ENCODE measurements around the gene PATJ.
A peak's percentile ranks its signal among the peaks of the same experiment; 100 is the strongest.
"Not testable (repeated sequence)": the region's sequence is repeated elsewhere in the genome, so short reads cannot be mapped to it uniquely, and the experiment has no call there.

Gene PATJ, protein sequence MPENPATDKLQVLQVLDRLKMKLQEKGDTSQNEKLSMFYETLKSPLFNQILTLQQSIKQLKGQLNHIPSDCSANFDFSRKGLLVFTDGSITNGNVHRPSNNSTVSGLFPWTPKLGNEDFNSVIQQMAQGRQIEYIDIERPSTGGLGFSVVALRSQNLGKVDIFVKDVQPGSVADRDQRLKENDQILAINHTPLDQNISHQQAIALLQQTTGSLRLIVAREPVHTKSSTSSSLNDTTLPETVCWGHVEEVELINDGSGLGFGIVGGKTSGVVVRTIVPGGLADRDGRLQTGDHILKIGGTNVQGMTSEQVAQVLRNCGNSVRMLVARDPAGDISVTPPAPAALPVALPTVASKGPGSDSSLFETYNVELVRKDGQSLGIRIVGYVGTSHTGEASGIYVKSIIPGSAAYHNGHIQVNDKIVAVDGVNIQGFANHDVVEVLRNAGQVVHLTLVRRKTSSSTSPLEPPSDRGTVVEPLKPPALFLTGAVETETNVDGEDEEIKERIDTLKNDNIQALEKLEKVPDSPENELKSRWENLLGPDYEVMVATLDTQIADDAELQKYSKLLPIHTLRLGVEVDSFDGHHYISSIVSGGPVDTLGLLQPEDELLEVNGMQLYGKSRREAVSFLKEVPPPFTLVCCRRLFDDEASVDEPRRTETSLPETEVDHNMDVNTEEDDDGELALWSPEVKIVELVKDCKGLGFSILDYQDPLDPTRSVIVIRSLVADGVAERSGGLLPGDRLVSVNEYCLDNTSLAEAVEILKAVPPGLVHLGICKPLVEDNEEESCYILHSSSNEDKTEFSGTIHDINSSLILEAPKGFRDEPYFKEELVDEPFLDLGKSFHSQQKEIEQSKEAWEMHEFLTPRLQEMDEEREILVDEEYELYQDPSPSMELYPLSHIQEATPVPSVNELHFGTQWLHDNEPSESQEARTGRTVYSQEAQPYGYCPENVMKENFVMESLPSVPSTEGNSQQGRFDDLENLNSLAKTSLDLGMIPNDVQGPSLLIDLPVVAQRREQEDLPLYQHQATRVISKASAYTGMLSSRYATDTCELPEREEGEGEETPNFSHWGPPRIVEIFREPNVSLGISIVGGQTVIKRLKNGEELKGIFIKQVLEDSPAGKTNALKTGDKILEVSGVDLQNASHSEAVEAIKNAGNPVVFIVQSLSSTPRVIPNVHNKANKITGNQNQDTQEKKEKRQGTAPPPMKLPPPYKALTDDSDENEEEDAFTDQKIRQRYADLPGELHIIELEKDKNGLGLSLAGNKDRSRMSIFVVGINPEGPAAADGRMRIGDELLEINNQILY (N-terminal part only)
- 0.13 to 5.3 (median 0.67) reads per million in 17 experiments for total RNA-seq

DNA sequence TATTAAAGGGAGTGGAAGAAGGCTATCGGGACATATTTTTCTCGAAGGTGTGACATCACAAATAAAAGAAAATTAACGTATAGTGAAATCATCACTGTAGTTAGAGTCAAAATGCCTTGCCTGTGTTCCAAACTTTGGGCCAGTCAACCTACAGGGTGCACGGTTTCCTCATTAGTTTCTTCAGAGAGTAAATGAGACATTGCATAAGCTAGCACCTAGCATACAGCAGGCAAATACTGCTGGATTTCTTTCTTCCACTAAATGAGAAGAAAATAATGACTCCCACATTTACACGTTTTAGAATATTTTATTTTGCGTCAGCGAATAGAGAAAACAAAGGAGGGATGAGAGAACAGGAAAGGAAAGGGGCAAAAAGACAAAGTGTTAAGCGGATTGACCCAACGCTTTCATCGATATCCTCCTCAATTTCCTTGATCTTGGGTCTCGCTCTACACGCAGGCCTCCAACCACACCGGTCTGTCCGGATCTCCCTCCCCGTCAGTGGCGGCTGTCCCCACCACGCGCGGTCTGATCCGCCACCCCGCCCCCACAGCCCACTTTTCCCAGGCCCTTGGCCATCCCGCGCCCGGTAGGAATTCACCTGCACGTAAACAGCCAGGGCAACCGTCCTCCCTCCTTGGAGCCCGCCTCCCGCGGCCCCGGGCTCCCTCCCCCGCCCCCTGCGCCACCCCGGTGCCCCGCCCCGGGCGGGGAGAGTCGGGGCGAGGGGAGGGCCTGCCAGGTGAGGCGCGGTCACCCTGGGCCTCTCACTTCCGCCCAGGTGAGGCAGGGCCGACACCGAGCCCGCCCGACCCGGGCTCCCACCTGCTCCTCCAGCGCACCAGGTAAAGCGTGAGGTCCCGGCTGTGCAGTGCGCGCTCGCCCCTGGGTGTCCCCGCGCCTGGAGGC, at the start of gene PATJ:
Gene PATJ (plus strand): TSS at position 770 of the 909 bp plus-strand sequence. CDS start 20,413 bp downstream, outside the sequence.
- DNase-seq = peak in 2 of 4 experiments; percentile 15 to 19

- DNase-seq = no peak
These were observed 42.1 kb upstream of the PATJ start for GRCh38 chr1:61699911-61700851.

GRCh38 chr1:61708953-61709907, 33.0 kb upstream of the PATJ start:
- no peak for DNase-seq

DNA sequence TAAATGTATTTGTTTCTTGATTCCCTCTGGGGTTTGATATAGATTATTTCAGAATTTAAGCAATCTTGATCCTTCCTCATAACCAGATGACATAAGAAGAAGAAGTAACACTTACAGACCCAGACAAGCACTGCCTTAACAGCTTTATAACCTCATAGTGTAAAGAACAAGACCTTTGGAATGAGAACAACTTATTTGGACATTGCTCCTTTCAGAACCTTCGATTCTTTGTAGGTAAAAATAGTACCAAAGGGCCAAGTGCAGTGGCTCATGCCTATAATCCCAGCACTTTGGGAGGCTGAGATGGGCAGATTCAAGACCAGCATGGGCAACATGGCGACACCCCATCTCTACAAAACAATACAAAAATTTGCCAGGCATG, 32.4 kb upstream of the PATJ start:
- peak in 1 of 4 experiments; percentile 7 for DNase-seq

GRCh38 chr1:61711257-61711656, 31.0 kb upstream of the PATJ start:
- not testable (repeated sequence) for DNase-seq

GRCh38 chr1:61711969-61712368, 30.3 kb upstream of the PATJ start:
- DNase-seq = no peak

DNA sequence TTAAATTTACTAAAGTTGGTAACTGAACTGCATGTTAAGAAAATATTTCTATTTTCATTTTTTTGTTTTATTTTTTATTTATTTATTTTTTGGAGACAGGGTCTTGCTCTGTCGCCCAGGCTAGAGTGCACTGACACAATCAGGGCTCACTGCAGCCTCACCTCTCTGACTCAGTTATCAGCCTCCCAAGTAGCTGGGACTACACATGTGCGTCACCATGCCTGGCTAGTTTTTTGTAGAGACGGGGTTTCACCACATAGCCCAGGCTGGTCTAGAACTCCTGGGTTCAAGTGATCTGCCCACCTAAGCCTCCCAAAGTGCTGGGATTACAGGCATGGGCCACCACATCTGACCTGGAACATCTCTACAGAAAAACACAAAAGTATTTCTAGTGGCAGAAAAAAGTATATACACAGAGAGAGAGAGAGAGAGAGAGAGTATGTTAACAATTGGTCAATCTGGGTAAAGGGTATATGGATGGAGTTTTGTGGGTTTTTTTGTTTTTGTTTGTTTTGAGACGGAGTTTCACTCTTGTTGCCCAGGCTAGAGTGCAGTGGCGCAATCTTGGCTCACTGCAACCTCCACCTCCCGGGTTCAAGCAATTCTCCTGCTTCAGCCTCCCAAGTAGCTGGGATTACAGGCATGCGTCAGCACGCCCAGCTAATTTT, 23.1 kb upstream of the PATJ start:
- DNase-seq = not testable (repeated sequence)

DNA sequence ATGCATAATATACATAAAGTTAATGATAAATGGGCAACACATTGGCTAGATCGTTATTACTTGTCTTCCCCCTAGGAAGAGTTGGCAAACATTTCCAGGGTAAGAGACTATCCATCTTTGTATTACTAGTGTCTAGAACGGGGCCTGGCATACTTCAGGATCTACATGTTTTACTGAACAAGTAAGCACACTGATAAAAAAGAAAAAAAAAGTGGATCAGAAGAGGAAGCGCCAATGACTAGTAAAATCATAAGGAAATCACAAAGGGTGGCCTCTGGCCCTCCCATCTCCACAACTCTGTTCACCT, 17.8 kb upstream of the PATJ start:
- DNase-seq = peak in 2 of 4 experiments; percentile 34 to 38

GRCh38 chr1:61724813-61725694, 17.2 kb upstream of the PATJ start, which contains the start of gene TM2D1:
TSS of gene TM2D1 (minus strand) at chr1:61725141. CDS start at chr1:61725120, 21 bp downstream.
- DNase-seq = peak; percentile 93 to 96 (median 95)

- DNase-seq = no peak
These were observed 14.7 kb upstream of the PATJ start for GRCh38 chr1:61727544-61727943.

- not testable (repeated sequence) for DNase-seq
These were observed 11.6 kb upstream of the PATJ start for GRCh38 chr1:61730679-61731078.

DNA sequence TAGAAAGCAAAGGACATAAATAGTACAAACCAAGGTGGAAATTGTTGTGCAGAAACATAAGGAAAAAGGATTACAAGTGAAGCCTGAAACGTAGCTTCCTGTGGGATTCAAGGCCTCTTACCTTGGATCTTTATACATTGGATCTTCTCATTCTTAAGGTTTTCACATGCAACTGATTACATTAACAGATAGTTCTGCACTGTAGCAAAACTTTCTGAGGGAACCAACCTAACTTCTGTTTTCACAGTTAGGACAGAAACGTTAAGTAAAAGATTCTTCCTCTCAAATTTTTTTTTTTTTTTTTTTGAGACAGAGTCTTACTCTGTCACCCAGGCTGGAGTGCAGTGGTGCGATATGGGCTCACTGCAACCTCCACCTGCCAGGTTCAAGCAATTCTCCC, 9.6 kb upstream of the PATJ start:
- peak in 2 of 4 experiments; percentile 46 to 57 for DNase-seq

- DNase-seq = peak; percentile 39 to 84 (median 65)
These were observed 1.3 kb upstream of the PATJ start for GRCh38 chr1:61740751-61741700.

DNA sequence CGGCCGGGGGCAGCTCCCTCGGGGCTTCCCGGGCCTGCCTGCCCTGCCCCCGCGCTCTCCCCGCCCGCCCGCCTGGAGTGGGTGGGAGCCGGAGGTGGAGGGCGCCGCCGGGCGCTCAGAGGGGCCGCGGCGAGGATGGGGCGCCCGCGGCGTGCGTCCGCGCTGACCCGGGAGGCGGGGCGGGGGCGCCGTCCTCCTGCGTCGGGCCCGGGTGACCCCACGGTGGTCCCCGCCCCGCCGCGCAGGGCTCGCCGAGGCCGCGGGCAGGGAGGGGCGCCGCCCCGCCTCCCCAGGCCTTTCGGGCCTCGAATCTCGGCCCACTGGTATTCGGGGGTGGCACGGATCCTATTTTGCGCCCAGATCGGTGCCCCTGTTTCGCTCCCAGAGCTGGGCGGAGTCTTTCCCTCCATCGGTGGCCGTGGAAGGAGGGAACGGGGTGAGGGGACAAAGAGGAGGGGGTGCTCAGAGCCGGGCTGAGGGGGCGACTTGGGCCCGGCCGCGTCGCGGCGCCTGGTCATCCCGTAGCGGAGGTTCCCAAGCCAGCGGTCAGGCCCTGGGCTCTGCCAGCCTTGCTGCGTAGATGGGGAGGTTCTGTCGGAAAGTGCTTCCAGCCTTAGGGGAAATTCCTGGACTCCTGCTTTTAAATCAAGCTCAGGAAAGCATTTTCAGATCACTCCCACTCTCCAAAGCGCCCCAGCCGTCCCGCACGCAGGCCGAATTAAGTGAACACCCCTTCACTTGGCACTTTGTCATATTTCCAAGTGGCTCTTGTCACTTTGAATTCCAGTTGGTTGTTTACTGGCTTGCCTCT, 545 bp downstream of the PATJ start:
- DNase-seq = peak in 2 of 4 experiments; percentile 9 to 32

DNA sequence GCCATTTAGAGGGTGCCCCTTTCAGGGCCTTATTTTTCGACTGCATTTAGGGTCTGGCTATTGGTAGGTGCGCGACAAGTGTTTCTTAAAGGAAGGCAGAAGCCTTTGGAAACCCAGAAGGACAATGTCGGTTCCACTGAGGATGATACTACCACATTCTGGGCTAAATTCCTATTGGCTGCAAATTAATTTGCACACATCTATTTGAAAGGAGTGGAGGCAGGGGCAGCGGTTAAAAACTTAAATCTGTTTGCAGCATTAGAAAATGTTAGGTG, 1.1 kb downstream of the PATJ start:
- no peak for DNase-seq
